ENCODE data around the gene HIF1A.

DNA sequence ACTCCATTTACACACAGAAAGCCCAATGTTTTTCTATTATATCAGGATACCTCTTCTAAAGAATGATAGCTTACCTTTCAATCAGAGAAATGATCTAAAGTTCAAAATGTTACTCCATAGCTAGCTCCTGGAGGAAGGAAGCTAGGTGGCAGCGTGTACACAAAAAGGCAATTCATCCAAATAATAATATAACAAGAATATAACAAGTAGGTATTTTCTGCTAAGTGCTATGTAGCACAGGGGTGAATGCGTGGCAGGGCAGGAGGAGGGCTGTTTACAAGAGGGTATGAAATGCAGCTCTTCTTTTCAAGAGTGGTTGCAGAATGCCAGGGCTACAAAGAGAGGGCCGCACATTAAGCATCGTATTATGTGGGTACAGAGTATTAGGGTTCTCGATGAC, 66.2 kb downstream of the HIF1A start:
- TF ChIP-seq, protein P1, sequence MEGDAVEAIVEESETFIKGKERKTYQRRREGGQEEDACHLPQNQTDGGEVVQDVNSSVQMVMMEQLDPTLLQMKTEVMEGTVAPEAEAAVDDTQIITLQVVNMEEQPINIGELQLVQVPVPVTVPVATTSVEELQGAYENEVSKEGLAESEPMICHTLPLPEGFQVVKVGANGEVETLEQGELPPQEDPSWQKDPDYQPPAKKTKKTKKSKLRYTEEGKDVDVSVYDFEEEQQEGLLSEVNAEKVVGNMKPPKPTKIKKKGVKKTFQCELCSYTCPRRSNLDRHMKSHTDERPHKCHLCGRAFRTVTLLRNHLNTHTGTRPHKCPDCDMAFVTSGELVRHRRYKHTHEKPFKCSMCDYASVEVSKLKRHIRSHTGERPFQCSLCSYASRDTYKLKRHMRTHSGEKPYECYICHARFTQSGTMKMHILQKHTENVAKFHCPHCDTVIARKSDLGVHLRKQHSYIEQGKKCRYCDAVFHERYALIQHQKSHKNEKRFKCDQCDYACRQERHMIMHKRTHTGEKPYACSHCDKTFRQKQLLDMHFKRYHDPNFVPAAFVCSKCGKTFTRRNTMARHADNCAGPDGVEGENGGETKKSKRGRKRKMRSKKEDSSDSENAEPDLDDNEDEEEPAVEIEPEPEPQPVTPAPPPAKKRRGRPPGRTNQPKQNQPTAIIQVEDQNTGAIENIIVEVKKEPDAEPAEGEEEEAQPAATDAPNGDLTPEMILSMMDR (IDR thresholded peaks at IDR 0.05; ENCODE audit: extremely low read depth in 1 of 2, insufficient read depth in 1 of 2, low read depth in 1 of 2, low read length in 2 of 2) = no peak
- TF ChIP-seq GATA2 (IDR thresholded peaks at IDR 0.05; ENCODE audit: insufficient read depth, insufficient read length, low read depth, low read length) (no peak), EZH2 (IDR thresholded peaks at IDR 0.05; ENCODE audit: borderline replicate concordance, low read depth, low read length, severe bottlenecking) (no peak), MYC (IDR thresholded peaks at IDR 0.05; ENCODE audit: low read depth, low read length) (no peak), POLR2A (IDR thresholded peaks at IDR 0.05; ENCODE audit: low read depth, low read length) (no peak), POLR2AphosphoS5 (IDR thresholded peaks at IDR 0.05; ENCODE audit: insufficient read depth, low read depth, low read length) (no peak), FOS (IDR thresholded peaks at IDR 0.05; ENCODE audit: borderline replicate concordance, insufficient read depth, low read length) (no peak)
